ENCODE measurements around the gene C2orf72.

GRCh38 chr2:231037202-231037730 lies at the start of gene C2orf72:
- TF ChIP-seq CTCF (IDR thresholded peaks at IDR 0.05) (no peak), EP300 (IDR thresholded peaks at IDR 0.05) (no peak)

All from gastroesophageal sphincter (tissue), 3 donors.